NCI-H2107 treated with DMSO at 0.1 percent for 48 hours (cell line): ENCODE data around the gene LMO3.
"Not testable (repeated sequence)": the region's sequence is repeated elsewhere in the genome, so short reads cannot be mapped to it uniquely, and the experiment has no call there.

Source experiments
- DNase-seq: peaks from one replicate; lab custom pipeline; 2025; ENCODE audit not compliant: unreplicated experiment; lab: John Stamatoyannopoulos, UW

LMO3 gene

DNA sequence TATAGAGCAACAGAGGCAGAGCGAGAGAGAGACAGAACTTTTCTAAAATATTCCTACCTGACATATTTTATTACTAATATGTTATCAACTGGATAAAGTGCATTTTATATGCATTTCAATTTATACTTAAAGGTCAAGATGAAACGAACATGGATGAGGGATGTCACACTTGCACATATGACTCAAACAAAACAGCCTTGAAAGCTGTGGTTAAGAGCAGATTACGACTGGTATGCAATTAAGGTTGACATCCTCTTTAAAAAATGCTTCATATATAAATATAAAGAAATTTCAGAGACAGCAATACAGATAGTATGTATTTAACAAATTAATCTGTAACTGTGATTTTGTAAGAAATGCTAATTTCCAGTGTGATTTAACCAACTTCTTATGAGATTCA lies 52.5 kb downstream of the LMO3 start:
- no peak for DNase-seq

DNA sequence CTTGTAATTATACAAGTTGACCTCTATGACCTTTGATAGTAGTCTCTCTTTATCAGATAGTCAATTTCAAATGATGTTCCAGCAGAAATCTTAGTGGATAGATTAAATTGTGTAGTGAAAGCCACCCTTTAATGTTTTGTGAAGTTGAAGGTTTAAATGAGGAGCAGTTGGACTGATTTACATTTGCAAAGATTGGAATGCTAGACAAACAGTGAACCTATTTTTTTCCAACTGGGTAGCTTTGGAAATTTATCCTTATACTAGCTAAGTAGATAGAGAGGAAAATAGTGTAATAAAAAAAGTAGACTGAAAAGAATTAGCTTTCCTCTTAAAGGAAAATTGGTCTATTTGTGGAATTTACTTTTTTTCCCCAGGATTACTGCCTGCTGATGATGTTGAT lies 53.7 kb downstream of the LMO3 start:
- no peak for DNase-seq

DNA sequence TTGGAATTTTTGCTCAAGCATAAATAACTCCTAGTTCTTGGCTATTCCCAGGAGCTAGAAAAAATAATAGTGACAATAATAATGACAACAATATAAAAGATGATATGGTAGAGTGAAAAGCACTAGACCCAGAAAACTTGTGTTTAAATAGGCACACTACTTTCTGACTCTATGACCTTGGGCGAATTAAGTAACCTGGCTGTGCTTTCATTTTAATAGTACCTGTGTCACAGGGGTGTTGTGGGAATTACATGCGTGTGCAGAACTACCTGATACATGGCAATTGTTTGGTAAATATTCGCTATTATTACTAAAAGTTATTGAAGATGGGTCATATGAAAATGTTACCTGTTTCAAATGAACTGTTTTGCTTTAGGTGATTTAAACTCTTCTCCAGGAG lies 60.1 kb downstream of the LMO3 start:
- DNase-seq: no peak

DNA sequence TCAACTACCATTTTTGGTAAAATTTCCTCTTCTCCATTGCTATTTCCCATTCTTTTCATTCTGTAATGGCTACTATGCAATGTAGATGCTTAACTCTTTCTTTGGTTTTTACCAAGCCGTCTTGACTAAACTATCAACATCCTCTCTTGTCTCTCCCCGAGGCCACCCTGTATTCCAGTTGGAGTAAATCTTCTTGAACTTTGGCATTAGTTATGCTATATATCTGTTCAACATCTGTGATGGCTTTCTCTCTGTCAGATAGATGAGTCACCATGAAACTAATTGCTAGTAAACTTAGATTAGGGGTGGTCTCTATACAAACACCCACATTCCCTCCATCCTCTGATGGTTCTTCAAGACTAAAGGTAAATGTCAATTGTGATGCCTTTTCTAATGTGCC lies 63.4 kb downstream of the LMO3 start:
- no peak for DNase-seq

DNA sequence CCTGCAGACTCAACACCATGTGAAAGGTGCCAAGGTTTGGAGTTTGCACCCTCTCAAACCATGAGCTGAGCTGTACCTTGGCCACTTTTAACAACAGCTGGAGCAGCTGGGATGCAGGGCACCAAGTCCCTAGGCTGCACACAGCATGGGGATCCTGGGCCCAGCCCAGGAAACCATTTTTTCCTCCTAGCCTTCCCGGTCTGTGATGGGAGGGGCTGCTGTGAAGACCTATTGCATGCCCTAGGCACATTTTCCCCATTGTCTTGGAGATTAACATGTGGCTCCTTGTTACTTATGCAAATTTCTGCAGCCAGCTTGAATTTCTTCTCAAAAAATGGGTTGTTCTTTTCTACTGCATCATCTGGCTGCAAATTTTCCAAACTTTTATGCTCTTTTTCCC lies 68.3 kb downstream of the LMO3 start:
- DNase-seq: not testable (repeated sequence)

DNA sequence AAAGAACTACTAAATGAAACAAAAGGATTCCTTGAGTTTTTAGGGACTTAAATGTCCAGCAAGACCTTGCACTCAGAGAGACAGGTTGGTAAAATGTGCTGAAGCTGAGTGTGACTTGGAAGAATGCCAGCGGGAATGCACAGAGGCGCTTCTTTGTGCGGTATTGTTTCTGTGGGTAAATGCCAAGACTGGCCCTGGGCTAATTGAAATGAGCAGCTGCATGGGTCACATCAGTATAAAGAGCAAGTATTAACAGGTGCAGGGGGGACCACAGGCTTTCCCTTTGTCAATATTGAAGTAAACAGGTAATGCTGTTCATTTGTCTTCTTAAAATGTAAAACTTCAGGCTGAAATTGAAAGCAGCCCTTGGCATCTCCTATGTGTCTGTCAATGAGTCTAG lies 74.3 kb downstream of the LMO3 start:
- peak; percentile 98 for DNase-seq

DNA sequence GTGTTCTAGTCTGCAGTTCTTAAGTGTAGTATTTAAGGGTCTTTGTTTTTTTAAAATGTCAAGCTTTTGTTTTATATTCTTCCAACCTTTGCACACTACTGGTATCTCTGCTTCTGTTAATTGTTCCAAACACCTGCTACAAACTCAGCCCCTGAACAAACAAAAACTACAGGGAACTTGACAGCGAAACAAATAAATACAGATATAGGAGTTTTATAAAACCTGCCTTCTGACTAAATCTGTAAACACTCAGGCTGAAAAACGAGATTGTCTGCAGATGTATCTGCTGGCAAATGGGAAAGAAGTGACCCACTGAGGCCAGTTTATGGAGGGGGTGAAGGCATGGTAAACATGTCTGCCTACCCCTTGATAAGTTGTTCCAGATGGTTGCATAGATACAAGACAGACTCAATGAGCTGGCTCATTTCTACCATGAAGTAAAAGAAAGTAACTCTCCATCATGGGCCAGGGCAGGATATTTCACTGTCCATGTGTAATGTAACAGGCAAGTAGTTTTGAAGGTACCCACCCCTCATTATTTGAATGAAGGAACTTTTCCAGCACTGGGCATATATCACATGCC lies 75.6 kb downstream of the LMO3 start:
- DNase-seq: peak; percentile 80

DNA sequence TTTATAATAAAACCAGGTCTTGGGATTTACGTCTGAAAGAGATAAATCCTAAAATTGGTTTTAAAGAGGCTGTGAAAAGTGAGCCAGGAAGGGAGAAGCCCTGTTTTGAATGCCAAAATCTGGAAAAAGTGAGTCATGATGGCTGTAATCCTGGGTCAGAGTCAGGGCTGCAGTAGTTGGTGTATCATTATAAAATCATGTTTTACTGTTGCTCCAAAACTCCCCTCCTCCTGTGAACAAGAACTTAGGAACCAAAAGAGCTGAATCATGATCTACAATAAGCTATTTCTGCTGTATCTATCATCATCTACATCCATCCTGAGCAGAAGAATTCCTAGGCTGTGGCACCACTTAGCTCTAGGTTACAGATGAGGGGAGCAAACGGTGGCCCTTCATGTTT lies 79.3 kb downstream of the LMO3 start:
- DNase-seq: no peak

DNA sequence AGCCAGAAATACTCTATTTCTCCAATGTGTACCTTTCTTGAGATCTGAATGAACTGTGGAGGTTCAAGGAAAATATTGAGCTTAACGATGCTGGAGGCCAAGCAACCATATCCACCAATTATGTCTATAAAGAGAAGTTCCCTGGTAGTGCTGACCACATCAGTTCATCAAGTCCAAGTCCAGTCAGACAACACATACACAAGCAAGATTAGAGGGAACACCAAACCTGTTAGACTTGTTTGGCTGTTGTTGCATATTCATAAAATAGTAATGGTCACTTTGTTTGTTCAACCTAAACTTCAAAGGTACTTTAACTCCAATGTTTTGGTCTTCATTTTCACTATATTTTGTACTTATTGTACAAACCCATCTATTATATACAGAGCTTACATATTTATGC lies 81.6 kb downstream of the LMO3 start:
- DNase-seq: no peak

DNA sequence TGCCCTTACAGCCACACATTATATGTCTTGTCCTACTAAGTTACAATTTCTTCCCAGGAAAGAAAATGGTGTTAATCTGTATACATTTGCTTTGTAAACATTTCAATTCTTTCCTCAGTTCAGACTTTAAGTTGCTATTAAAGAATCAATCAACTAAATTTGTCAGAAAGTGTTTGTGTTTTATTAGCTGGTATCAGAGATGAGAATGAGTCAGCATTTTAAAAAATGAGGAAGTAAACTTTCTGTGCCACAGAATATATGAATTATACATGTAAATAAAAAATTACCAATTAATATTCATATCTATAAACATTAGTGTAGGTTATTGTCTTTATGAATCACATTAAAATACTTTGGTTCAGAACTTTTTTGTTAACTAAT lies 82.0 kb downstream of the LMO3 start:
- DNase-seq: no peak

DNA sequence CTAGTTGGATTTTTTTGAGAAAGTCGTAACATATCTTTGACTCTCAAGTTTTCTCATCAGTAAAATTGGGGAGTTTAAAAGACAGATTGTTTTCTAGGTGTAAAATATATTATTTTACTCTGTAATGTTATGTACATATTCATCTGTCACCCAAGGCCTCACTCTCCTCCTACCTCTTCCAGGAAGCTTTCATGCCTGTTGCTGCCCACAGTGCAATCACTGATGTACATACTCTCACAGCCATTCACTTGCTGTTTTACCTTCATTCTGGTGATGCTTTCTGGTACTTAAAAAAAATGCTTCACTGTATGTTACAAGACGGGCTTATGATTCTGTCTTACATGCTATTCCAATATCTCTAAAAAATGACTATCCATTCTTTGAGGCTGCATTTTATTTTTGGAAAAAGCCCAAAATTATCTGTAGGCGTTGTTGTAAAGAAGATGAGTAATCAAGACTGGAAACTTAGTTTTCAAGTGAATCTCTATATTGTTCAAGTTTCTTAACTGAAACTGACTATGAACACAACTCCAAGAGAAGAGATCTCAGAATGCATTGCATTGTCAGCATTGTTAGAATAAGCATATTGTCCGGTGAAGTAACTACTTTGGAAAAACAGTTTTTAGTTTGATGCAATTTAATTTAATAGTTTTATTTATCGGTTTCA lies 82.5 kb downstream of the LMO3 start:
- DNase-seq: no peak

DNA sequence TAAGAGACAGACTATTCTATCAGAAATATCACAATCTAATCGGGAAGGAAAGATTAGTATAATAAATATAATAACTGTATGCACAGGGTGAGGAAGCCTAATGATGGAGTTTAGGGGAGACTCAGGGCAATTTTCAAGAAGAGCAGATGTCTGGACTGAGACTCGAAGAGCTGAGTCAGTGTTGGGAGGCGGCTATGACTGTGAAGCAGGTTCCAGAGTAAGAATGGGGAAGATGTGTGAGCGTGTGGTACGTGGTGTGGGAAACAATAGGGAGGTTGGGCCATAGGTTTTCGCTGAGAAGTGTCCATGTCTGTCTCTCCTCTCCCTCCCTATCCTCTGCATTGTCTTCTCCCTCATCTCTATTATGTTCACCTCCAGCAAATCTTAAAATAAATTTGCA lies 85.6 kb downstream of the LMO3 start:
- no peak for DNase-seq

DNA sequence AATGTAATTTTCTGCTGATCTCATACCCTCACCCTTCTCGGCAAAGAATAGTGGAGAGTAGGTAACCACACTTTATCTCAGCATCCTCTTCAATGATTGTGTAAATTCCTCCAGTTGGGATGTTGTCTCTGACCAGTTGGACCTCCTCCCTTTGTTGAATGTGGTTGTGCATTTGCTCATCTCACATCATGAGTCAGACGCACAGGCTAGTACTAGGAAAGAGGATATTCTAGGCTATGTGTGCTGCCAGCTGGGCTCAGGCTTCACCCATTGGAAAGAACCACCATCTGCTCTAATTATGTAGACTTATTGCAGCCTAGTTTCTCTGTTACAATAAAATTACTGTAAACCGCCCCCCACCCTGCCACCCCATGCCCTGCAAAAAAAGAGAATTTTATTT lies 90.3 kb downstream of the LMO3 start:
- DNase-seq: no peak

DNA sequence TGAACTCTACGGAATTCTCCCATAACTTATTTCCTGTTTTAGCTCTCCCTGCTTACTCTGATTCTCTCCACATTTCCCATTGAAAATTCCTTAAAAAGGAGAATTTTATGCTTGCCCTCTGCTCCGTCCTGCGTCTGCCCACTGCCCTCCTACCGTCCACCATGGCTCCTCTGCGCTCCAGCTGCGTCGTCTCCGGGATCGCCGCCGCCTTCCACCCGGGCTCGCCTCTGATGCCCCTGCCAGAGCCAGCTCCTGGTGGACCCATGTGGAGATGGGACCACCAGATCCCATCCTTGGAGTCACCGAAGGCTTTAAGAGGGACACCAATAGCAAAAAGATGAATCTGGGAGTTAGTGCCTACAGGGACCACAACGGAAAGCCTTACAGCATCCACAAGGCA lies 92.7 kb downstream of the LMO3 start:
- DNase-seq: no peak

DNA sequence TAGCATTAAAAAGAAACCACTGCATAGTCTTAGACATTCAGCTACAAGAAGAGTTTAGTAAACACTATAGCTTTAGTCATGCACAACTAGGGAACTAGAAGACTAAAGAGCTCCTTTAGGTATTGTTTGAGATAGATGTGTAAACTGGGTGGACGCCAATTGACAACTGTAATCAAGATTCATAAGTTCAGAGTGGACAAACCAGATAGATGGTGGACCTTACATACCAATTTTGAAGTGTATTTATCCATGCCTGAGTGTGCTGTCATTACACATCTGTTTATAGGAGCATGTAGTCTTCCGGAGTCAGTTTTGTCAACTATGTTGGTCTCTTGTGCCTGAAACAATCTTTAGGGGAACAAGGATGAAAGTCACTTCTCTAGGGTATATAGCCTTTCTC lies 96.6 kb downstream of the LMO3 start:
- no peak for DNase-seq

DNA sequence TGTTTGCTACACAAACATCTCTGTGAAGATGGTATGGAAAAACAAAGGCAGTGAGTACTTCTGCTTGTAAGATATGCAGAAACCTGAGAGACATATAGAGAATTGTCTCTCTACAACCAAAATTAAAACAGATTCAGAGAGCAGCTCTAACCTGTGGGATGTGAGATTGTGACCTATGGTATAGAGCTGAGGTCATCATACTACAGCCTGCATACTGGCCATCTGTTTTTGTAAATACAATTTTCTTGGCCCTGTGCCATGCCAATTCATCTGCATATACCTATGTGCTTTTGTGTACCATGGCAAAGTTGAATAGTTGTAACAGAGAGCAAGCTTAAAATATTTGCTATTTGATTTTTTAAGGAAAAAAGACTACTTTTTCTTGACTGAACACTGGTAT lies 99.6 kb downstream of the LMO3 start:
- DNase-seq: no peak

DNA sequence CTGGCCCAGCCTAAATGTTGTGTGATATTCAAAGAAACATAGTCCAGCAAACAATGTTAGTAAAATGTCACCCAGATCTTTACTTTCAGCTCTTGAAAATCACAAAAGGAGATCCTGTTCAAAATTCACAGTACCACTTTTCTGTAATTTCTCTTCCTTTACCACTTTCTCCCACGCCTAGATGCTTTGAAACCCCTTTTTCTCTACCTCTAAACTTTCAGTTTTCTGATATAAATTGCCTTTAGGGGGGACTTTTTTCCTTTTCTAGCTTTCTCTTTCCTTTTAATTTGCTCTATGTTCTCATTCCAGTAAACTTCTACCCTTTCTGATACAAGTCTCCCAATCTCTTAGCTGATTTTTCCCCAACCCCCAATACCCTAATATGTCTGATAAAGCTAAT lies 101.8 kb downstream of the LMO3 start:
- DNase-seq: no peak

DNA sequence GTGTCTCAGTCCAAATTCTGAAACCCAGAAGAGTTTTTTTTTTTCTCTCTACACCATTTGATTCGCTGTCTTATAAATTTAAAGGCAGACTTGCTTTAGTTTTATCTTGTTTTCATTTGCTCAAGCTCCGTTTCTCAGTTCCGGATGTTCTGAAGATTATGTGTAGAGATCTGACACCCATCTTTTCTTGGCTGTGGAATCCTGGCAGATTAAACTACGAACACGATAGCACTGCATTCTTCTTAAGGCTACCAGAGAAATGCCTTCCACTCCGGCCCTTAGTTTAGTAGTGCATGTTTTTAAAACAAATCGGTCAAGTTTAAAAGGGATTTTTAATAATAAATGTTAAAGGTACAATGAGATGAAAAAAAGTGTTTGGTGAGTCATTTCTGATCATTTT lies 106.4 kb downstream of the LMO3 start:
- no peak for DNase-seq
